ENCODE data around the gene MAL.

The MAL gene

GRCh38 chr2:95060446-95061118 is 35.1 kb downstream of the MAL start:
- DNase-seq (ENCODE audit: low read depth in 1 of 2, low spot score in 1 of 2) = no peak

DNA sequence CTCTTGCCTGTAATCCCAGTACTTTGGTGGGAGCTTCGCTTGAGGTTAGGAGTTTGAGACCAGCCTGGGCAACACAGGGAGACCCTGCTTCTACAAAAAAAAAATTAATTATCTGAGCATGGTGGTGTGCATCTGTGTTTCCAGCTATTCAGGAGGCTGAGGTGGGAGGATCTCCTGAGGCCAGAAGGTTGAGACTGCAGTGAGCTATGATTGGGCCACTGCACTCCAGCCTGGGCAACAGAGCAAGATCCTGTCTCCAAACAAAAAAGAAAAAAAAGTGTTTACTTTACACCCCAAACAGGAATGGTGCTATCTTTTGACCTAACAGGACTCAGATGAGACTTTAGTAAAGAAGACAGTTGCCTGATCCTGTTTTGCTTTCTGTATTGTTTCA is 35.6 kb downstream of the MAL start:
- no peak for DNase-seq (ENCODE audit: low read depth in 1 of 2, low spot score in 1 of 2)

GRCh38 chr2:95061601-95062183 is 36.2 kb downstream of the MAL start:
- DNase-seq (ENCODE audit: low read depth in 1 of 2, low spot score in 1 of 2) = no peak

DNA sequence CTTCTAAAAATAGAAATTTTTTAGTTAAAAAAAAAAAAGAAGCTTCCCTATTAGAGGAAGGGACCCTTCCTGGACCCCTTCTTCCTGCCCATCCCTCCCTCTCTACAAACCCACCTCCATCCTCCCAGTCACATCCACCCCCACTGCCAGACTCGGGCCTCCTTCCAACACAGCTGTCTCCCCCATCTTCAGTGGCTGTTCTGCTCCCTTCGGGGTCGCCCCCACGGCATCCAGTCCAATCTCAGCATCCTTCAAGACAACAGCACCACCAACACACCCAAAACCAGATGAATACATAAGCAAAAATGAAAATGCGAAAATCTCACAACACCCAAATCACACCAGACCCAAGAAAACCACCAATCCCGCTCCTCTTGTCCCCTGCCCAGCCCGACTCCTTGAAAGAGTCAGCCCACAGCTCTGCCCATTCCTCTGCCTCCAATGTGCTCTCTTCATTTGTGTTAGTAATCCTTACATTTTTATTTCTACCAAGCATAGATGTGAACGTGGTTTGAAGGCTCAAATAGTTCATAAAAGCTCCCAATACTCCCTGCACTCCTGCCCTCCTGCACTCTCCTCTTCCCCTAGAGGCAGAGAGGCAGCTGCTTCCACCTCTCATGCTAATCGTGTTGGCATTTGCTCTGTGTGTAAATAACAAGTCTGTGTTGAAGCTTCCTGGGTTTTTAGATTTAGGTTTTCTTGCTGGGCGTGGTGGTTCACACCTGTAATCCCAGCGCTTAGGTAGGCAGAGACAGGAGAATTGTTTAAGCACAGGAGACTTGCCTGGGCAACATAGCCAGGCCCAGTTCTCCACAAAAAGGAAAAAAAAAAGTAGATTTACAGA is 37.0 kb downstream of the MAL start:
- no peak for DNase-seq (ENCODE audit: low read depth in 1 of 2, low spot score in 1 of 2)

DNA sequence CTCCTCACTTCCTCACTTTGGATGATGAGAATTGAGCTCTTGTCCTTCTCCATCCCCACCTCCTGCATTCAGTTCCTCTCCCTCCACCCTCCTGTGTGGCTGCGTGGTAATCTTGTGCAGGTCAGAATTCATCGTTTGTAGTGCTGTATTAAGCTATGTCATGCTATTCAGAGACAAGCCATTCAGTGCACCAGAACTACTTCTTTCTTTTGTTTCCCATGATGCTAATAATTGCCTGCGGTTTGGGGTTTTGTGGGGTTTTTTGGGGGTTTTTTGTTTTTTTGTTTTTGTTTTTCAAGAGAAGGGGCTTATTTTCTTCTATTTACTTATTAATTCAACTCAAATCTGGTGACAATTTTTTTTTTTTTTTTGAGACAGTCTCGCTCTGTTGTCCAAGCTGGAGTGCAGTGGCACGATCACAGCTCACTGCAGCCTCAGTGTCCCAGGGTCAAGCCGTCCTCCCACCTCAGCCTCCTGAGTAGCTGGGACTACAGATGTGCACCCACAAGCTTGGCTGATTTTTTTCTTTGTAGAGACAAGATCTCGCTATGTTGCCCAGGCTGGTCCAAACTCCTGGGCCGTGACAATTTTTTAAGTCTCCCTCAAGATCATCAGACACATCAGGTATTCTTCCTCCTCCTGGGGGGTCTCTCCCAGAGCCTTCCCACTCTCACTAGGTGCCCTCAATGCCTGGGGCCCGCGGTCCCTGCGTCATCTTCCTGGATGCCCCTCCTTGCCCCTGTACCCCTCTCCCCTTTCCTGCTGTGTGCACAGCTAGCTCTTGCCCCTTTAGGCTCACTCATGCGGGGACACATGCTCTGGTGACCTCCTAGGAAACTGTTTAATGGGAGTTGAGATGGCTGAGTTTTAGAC is 37.8 kb downstream of the MAL start:
- DNase-seq (ENCODE audit: low read depth in 1 of 2, low spot score in 1 of 2) = no peak

DNA sequence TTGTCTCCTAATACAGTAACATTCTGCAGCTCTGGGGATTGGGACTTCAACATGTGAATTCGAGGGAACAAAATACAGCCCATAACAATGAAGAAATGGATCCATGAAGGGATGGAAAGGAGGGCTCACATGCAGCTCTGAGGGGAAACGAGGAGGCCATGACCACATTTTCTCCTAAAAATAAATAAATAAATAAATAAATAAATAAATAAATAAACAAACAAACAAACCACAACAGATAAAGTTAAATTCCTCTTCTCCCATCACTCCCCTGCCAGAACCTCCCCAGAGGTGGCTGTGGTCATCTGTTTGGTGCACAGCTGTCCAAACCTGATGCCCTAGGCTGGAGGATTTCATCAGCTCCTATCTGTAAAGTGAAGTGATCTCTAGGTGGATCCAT is 42.7 kb downstream of the MAL start:
- no peak for DNase-seq (ENCODE audit: low read depth in 1 of 2, low spot score in 1 of 2)

DNA sequence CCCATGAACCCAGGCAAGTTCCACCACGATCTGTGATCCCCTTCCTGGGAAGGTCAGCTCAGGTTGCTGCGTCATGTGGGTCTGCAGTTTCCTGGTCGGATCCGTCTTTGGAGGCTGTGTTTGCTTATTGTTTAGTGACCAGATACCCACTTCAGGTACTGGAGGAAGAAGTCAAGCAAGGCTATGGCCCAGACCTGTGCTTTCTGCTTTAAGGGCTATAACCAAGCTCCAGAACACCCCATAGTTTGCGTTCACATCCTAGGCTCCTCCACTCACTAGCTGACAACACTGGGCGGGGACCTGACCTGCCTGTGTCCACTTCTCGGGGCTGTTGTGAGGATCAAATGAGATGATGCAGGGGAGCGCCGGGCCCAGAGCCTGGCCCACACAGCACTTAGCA is 44.0 kb downstream of the MAL start:
- no peak for DNase-seq (ENCODE audit: low read depth in 1 of 2, low spot score in 1 of 2)

DNA sequence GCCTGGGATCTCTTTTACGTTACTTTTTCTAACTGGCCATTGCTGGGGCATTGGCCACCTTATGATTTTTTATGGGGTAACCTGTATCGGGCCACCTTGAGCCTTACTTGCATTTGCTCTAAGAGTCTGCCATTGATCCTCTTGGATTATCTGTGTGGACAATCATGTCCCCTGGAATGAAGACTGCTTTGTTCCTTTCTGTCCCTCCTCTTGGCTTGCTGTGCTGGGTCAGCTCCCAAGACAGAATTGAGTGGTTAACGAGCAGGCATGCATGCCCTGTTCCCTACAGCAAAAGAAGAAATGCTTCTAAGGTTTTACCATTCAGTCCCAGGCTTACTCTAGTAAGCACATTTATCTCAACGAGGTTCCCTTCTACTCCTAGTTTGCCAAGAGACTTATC is 46.3 kb downstream of the MAL start:
- DNase-seq (ENCODE audit: low read depth in 1 of 2, low spot score in 1 of 2) = no peak

DNA sequence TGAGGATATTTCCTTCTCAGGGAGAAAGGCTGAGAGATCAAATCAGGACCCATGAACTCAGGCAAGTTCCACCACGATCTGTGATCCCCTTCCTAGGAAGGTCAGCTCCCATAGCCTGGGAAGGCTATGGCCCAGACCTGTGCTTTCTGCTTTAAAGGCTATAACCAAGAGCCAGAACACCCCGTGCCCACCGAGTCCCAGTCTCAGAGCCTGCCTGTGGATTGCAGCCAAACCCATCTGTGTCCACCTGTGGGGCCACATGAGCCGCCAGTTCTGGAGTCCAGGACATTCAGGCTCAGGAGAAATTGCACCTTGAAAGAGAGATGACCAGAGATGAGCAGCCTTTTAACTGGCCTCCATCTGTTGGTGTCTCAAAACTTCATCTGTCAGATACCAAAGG is 46.9 kb downstream of the MAL start:
- no peak for DNase-seq (ENCODE audit: low read depth in 1 of 2, low spot score in 1 of 2)

DNA sequence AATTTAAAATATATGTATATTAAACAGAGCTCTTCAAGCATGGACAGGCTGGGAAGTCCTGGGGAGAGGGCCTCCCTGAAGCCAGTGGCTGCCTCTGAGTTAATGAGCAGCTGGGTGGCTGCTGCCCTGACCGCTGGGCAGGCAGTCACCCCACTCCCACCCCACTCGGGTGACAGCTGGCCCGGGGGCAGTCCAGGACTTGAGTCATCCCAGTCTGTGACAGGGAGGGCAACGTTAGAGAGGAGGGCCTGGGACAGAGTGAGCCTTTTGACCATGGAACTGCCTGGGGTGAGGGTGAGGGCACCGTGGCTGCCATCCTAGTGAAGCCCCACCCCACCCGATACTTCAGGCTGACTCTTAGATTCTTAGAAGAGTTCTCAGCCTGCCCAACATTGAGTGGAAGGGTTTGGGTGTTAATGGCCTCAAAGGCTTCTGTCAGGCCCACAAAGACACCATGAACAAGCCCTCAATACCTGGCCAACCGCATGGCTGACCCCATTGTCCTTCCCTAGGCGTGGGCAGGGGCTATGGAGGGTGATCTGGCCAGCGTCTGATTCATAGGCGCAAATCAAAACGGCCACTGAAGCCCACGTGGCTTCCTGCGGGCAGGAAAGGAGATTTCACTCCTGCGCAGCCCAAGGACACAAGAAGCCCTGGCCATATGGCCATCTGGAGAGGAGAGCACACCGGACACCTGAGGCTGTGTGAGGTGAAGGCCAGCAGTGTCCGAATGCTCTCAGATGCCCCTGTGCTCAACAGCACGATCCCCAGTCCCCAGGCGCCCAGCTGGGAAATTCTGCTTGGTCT is 48.6 kb downstream of the MAL start:
- no peak for DNase-seq (ENCODE audit: low read depth in 1 of 2, low spot score in 1 of 2)

- peak; percentile 30 to 37 for DNase-seq (ENCODE audit: low read depth in 1 of 2, low spot score in 1 of 2)
These were observed 49.3 kb downstream of the MAL start for GRCh38 chr2:95074663-95075439.

DNA sequence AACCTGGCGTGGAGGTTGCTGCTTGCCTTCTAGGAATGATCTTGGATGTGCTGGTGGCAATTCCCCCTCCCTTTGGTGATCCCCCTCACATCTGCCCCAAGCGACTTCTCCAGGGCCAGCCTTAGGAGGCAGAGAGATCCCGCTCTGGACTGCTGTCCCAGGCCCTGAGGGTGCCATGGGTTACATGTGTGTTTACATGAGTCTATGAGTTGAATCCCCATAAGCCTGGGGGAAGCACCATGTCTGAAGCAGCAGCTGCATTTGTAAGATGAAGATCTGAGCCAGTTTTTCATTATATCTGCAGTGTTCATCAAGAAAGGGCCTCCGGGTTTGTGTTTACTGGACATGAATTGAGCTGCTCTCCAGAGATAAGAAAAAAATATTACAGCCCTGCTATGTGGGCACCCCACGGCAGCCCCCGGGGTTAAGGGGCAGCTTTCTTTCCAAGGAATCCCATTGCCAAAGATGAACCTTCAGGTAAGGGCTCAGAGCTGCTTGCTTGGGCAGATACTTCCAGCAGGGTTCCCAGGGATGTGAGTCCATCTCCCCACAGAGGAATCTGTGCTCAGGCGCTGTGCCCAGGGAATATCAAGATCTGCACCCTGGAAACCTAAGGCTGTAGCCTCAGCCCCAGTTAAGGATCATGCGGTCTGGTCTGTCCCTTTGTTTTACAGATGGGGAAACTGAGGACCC is 50.1 kb downstream of the MAL start:
- DNase-seq (ENCODE audit: low read depth in 1 of 2, low spot score in 1 of 2) = no peak

- peak; percentile 82 to 92 for DNase-seq (ENCODE audit: low read depth in 1 of 2, low spot score in 1 of 2)
These were observed 51.4 kb downstream of the MAL start for GRCh38 chr2:95076705-95077529.

DNA sequence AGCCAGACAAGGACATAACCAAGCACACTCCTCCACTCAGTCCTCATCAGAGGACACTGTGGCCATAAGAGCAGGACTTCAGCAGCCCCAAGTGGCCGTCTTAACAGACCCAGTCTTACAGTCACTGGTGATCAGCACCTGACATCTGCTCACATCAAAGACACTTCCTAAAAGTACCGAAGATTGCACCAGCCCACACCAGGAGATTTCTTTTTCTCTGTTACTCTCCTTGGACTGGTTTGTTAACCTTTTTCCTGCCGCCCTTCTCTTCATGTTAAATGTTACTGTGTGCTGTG is 52.0 kb downstream of the MAL start:
- DNase-seq (ENCODE audit: low read depth in 1 of 2, low spot score in 1 of 2) = no peak

DNA sequence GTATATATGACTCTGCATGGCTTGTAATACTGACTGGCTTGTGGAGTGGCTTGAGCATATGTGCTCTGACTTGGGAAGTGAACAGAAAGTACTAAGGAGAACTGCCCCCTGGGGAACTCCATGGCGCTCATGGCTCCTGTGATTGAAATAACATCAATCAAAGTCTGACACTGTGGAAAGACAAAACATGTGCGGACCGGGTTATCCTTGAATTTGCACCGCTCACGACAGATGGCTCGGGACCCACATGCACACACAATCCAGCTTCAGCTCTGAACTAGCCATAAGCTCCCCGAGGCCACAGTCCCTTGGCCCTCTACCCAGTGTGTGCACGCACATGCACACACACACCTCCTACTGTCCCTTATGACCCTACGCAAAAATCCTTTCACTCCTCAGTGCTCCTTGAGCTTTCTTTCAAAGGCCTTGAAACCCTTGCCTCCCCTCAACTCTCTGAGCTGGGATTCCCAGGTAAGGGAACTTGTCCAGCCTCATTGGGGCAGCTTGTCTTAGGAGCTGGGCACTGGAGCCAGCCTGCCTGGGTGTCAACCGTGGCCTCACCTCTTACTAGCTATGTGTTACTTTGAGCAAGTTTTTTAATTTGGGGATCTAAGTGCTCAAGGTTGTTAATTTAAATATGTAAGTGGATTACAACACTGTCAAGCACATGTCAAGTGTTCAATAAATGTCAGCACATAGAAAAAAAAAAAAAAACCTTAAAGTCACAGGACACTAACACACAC is 52.5 kb downstream of the MAL start:
- DNase-seq (ENCODE audit: low read depth in 1 of 2, low spot score in 1 of 2) = no peak

- no peak for DNase-seq (ENCODE audit: low read depth in 1 of 2, low spot score in 1 of 2)
These were observed 53.7 kb downstream of the MAL start for GRCh38 chr2:95079199-95079683.

DNA sequence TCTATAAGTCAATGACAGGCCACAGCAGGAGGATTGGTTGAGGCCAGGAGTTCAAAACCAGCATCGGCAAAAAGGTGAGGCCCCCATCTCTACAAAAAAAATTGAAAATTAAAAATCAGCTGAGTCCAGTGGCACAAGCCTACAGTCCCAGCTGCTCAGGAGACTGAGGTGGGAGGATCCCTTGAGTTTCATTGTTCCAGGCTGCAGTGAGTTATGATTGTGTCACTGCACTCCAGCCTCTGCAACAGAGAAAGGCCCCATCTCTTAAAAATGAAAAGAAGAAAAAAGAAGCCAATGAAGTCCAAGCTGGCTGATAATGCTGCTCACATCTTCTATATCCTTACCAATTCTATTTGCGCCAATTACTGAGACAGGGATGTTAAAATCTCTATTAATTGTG is 57.0 kb downstream of the MAL start:
- DNase-seq (ENCODE audit: low read depth in 1 of 2, low spot score in 1 of 2) = no peak

DNA sequence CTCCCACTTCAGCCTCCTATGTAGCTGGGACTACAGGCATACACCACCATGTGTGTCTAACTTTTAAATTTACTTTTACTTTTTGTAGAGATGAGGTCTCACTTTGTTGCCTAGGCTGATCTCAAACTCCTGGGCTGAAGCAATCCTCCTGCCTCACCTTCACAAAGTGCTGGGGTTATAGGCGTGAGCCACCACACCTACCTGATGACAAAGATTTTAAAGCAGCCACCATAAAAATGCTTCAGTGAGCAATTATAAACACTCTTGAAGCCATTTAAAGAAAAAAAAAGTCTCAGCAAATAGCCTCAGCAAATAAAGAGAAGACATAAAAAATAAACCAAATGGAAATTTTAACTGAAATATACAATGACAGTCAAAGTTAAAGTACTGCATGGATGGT is 60.5 kb downstream of the MAL start:
- DNase-seq (ENCODE audit: low read depth in 1 of 2, low spot score in 1 of 2) = no peak

All from activated T-helper 1 cell treated with anti-CD3 and anti-CD28 coated beads, Interleukin-2, amount 50 U/mL, for 16 hours (primary cell).